ENCODE results near the gene OAS3.
"Not testable (repeated sequence)": the region's sequence is repeated elsewhere in the genome, so short reads cannot be mapped to it uniquely, and the experiment has no call there.

GRCh38 chr12:112913888-112914287 is 24.4 kb upstream of the OAS3 start:
- TF ChIP-seq EZH2phosphoT487 (IDR thresholded peaks at IDR 0.05; ENCODE audit: insufficient read depth, low read depth); EZH2 (IDR thresholded peaks at IDR 0.05; ENCODE audit: insufficient read depth, poor library complexity, severe bottlenecking): not testable (repeated sequence)

Measured in GM23248 (cell line).